Mononuclear cell (primary cell): ENCODE results near the gene DBN1. TPM values are rescaled to one million over a fixed set of nuclear protein-coding genes. Genes with fewer than 3 reads are reported as not detected.

ENCODE experiments used
- H3K27me3 ChIP-seq: 2 replicates; pipeline ENCODE4 v1.6.0; 2011; ENCODE audit warnings: low read length, control low read depth; ENCODE audit not compliant: insufficient read depth
- H3K4me1 ChIP-seq: 2 replicates; pipeline ENCODE4 v1.5.1; 2011; ENCODE audit warnings: mild to moderate bottlenecking, low read length, control low read depth; ENCODE audit not compliant: insufficient read depth
- H3K4me3 ChIP-seq: 2 replicates; pipeline ENCODE4 v1.5.1; 2011; ENCODE audit warnings: mild to moderate bottlenecking, low read length, moderate library complexity
- H3K9me3 ChIP-seq: 2 replicates; pipeline ENCODE4 v1.5.1; 2011; ENCODE audit warnings: low read depth, mild to moderate bottlenecking, control low read depth, low read length
- total RNA-seq: library from RNA; depleted of rRNA; stranded (reverse); fragments of >200 nt; gene quantifications from one replicate; pipeline ENCODE4 v1.2.3, GENCODE V29; 2012

Gene DBN1
- total RNA-seq, 1 donor: 4.6 TPM

- peaks cover 4% of the 10 kb centered on the region for H3K27me3 ChIP-seq
- H3K4me3 ChIP-seq: no peak overlapping the region
- peaks cover 48% of the 10 kb centered on the region for H3K4me1 ChIP-seq
- no peaks in the 10 kb centered on the region for H3K9me3 ChIP-seq
Observed at GRCh38 chr5:177450667-177451424, 22.6 kb downstream of the DBN1 start.

- peaks cover 51% of the 10 kb centered on the region for H3K4me1 ChIP-seq
Observed at GRCh38 chr5:177449140-177450061, 24.0 kb downstream of the DBN1 start.

DNA sequence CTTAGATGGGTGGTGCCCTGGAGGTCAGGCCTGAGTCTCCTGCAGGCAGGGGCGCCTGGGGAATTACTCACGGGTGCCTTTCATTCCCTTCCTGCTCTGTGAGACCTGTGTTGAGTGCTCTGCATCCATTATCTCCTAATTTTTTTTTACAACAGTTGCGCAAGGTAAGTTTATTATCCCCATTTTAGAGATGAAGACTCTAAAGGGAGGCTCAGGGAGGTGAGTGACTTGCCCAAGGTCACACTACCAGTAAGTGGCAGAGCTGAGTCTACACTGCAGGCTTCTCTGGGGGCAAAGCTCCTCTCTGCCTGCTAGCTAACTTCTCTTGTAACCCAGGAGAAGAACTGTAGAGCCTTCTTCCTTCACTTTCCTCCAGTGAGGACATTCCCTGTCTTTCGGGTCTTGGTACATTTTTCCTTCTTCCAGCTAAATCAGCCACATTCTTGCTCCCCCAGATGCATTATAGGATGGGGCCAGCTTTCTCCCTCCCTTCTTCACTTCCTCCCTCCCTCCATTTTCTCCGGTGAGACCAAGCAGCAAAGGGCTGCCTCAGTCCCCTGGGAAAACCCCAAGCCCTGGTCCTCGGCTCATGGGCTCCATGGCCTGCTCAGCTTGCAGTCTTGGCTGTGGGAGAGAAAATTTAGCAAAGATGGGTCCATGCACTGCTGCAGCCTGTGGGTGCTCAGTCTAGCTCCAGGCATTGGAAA is 25.0 kb downstream of the DBN1 start:
- H3K4me3 ChIP-seq: no peak overlapping the region
- no peaks in the 10 kb centered on the region for H3K9me3 ChIP-seq
- H3K27me3 ChIP-seq: peaks cover 4% of the 10 kb centered on the region
- H3K4me1 ChIP-seq: peaks cover 45% of the 10 kb centered on the region

More at GRCh38 chr5:177449140-177450061, 24.0 kb downstream of the DBN1 start:
- peaks cover 4% of the 10 kb centered on the region for H3K27me3 ChIP-seq
- no peak overlapping the region for H3K4me3 ChIP-seq
- H3K9me3 ChIP-seq: no peaks in the 10 kb centered on the region

DNA sequence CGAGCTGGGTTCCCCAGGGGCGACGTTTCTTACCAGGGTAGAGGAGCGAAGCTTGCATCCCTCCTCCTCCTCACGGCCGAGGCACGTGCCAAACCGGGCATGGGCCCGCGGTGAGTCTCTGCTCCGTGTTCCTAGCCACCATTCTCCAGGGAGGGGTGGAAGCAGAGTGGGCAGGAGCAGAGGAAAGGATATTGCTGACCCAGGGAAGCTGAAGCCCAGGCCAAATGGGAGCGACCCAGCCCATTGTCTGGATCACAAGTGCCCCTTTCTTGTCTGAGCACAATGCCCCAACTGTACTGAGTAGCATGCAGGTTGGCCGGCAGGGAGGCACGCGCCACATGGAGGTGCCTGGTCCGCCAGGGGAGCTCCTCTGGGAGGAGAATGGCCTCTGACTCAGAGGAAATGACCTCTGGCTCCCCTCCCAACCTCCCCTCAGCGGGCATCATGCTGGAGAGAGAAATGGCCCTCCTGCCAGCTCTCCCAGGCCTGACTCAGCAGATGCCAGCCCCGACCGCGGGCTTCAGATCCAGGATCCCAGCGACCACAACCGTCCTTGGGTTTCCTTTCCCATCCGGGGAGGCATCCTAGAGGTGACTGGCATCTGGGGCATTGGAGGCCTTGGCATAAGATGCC is 25.7 kb downstream of the DBN1 start:
- Histone ChIP-seq H3K27me3 (peaks cover 4% of the 10 kb centered on the region), H3K9me3 (no peaks in the 10 kb centered on the region), H3K4me3 (no peak overlapping the region), H3K4me1 (peaks cover 43% of the 10 kb centered on the region)

DNA sequence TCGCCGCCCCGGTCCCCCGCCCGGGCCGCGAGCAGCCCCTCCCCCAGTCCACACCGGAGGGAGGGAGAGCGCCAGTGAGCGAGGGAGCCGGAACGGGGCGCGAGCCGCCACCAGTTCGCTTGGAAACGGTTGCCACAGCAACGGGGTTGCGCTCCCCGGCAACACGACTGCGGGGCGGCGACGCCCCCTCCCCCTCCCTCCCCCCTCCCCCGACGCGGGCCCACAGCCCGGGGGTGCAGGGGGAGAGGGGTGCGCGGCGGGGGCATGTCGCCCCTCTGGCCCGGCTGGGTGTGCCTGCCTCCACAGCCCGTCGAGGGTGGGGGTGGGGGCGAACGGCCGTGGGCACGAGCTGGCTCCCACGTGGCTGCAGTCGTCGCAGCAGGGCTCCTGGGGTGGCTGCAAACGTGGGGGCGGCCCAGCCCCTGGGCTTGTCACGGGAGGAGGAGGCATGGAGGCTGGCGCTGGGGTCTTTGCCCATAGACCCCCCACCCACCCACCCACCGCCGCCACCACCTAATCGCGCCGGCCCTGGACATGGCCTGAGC is 26.3 kb downstream of the DBN1 start:
- H3K4me3 ChIP-seq: peak overlapping the region; percentile 40
- peaks cover 43% of the 10 kb centered on the region for H3K4me1 ChIP-seq
- no peaks in the 10 kb centered on the region for H3K9me3 ChIP-seq
- H3K27me3 ChIP-seq: peaks cover 4% of the 10 kb centered on the region

DNA sequence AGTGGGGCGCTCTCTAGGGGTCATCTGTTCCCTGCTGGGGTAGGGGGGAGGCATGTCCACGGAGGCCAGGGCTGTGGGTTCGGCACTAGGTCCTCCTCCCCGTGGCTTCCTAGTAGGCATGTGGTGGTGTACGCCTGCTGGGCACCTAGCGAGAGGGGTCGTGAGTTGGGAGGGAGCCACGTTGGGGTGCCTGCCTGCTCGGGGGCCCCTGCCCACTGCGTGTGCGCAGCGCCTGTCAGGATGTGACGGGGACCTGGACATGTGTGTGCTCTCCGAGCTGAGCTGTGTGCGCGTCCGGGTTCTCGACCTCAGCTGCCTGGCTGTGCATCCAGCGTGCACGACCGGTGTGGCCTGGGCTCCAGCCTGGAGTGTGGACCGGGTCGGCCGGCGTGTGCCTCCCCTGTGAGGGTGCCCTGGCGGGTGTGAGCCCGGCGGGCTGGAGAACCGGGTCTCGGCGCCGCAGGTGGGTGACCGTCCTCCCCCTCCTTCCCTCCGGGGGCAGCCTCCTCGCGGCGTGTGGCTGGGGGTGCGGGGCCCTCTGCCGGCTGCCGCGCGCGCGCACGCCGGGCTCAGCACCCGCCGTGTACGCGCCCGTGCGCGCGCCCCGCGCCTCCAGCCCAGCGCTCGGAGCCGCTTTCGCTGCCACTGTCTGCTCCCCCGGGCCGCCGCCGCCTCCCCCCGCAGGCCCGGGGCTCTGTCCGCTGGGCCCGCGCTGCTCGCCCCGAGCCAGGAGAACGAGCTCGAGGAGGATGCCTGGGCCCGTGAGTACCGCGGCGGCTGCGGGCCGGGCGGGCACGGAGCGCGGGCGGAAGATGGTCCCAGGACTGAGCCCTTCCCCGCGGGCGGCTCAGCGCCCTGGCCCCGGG is 27.0 kb downstream of the DBN1 start, which contains the start of gene PRR7:
PRR7 (plus strand) TSS at position 615 of the 866 bp plus-strand sequence. CDS start 8,254 bp downstream, outside the sequence.
- Histone ChIP-seq H3K27me3 (peaks cover 4% of the 10 kb centered on the region), H3K4me3 (peak within 1 kb of the TSS; percentile 40)

GRCh38 chr5:177445917-177446199 is 27.6 kb downstream of the DBN1 start:
- no peaks in the 10 kb centered on the region for H3K9me3 ChIP-seq
- peaks cover 48% of the 10 kb centered on the region for H3K4me1 ChIP-seq
- H3K4me3 ChIP-seq: no peak overlapping the region
- peaks cover 4% of the 10 kb centered on the region for H3K27me3 ChIP-seq

More for the DNA sequence above, 27.0 kb downstream of the DBN1 start, which contains the start of gene PRR7:
- H3K9me3 ChIP-seq: no peaks in the 10 kb centered on the region
- H3K4me1 ChIP-seq: peaks cover 43% of the 10 kb centered on the region

- H3K4me3 ChIP-seq: no peak overlapping the region
- peaks cover 54% of the 10 kb centered on the region for H3K4me1 ChIP-seq
- H3K9me3 ChIP-seq: no peaks in the 10 kb centered on the region
- H3K27me3 ChIP-seq: peaks cover 4% of the 10 kb centered on the region
Observed at GRCh38 chr5:177445052-177445916, 28.1 kb downstream of the DBN1 start.

- H3K4me1 ChIP-seq: peaks cover 58% of the 10 kb centered on the region
- no peaks in the 10 kb centered on the region for H3K9me3 ChIP-seq
- H3K4me3 ChIP-seq: no peak overlapping the region
- peaks cover 4% of the 10 kb centered on the region for H3K27me3 ChIP-seq
Observed at GRCh38 chr5:177444106-177445051, 29.1 kb downstream of the DBN1 start.

DNA sequence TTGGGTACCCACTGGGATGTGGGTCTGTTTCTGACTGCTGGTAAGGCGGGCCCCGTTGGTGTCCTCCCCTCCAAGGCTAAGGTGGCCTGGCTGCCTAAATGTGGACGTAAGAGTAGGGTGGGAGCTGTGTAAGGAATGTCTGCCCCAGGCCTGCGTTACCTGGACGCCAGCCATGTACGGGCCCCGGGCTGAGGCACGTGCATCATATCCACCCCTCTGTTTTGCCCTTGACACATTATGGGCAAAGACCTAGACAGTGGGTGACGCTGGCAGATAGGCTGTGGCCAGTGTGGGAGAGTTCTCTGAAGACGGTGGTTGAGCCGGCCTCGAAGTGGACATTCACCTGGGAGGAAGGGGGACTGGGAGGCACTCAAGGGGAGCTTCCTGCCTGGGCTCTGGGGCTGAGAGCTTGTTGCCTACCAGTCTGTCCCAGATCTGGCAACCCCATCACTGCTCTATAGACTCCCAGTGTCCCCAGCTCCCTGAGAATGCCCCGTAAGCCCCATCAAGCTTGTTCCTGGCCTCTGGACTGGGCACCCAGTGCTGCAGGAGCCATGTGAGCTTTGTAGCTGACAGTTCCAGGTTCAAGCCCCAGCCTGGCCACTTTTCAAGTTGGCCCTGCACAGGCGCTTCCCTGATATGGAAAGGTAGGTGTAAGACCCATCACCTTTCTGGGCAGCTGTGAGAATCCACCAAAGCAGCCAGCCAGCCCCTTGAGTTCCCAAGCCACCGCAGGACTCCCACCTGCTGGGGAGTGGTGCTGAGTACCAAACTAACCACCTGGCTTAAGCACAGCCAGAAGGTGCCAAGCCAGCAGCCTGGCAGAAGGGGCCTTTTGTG is 30.1 kb downstream of the DBN1 start:
- Histone ChIP-seq H3K4me1 (peaks cover 62% of the 10 kb centered on the region), H3K4me3 (no peak overlapping the region)

GRCh38 chr5:177442066-177442826 is 31.2 kb downstream of the DBN1 start:
- Histone ChIP-seq H3K27me3 (no peaks in the 10 kb centered on the region), H3K4me3 (no peak overlapping the region), H3K9me3 (no peaks in the 10 kb centered on the region), H3K4me1 (peaks cover 57% of the 10 kb centered on the region)

More for the DNA sequence above, 30.1 kb downstream of the DBN1 start:
- no peaks in the 10 kb centered on the region for H3K9me3 ChIP-seq
- peaks cover 3% of the 10 kb centered on the region for H3K27me3 ChIP-seq
